ENCODE measurements around the gene FAM117B. TPM values are rescaled to one million over a fixed set of nuclear protein-coding genes. Genes with fewer than 3 reads are reported as not detected.

The FAM117B gene
- total RNA-seq, 4 donors from 2014 or later: 0.26 to 14.0 (median 8.9) TPM

DNA sequence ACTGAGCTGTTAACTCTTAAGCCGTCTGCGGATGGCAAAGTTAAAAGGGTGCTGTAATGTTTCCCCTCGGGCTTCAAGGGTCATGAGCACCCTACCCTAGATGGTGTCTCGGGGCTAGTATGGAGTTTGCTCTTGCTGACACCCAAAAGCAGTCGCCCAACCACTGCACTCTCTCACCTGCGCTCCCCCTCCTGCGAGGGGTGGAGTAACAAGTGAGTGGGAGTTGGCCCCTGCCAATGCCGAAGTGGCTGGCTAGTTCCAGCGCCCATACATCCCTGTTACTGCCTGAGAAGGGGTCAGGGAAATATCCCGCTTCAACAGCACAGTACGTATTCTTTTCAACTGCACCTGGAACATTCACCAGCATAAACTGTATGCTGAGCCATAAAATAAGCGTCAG, 47.5 kb downstream of the FAM117B start:
- no peaks in the 10 kb centered on the region for H3K27me3 ChIP-seq
- H3K27ac ChIP-seq: no peak overlapping the region
- no peak for DNase-seq
- H3K36me3 ChIP-seq: no peaks in the 10 kb centered on the region
- H3K4me1 ChIP-seq: no peaks in the 10 kb centered on the region
- H3K9me3 ChIP-seq: peaks cover 4 to 16% of the 10 kb centered on the region in 2 donors
- H3K4me3 ChIP-seq: no peak overlapping the region
- intact Hi-C loops (cut with DNase I; ENCODE audit: low total_unique reads): no loop called here
- TF ChIP-seq, protein P1, sequence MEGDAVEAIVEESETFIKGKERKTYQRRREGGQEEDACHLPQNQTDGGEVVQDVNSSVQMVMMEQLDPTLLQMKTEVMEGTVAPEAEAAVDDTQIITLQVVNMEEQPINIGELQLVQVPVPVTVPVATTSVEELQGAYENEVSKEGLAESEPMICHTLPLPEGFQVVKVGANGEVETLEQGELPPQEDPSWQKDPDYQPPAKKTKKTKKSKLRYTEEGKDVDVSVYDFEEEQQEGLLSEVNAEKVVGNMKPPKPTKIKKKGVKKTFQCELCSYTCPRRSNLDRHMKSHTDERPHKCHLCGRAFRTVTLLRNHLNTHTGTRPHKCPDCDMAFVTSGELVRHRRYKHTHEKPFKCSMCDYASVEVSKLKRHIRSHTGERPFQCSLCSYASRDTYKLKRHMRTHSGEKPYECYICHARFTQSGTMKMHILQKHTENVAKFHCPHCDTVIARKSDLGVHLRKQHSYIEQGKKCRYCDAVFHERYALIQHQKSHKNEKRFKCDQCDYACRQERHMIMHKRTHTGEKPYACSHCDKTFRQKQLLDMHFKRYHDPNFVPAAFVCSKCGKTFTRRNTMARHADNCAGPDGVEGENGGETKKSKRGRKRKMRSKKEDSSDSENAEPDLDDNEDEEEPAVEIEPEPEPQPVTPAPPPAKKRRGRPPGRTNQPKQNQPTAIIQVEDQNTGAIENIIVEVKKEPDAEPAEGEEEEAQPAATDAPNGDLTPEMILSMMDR (IDR thresholded peaks at IDR 0.05): no peak
- TF ChIP-seq POLR2A (IDR thresholded peaks at IDR 0.05): no peak

DNA sequence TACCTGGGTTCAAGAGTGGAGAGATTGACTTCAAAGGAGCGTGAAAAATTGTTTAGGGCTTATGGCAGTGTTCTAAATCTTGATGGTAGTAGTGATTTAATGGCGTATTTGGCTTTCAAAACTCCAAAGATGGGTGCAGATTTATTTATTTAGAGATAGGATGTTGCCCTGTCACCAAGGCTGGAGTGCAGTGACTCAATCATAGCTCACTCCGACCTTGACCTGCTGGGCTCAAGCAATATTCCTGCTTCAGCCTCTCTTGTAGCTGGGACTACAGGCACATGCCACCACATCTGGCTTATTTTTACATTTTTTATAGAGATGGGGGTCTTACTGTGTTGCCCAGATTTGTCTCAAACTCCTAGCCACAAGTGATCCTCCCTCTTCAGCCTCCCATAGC, 52.5 kb downstream of the FAM117B start:
- H3K4me1 ChIP-seq: no peaks in the 10 kb centered on the region
- no peak for DNase-seq
- peaks cover 0 to 9% of the 10 kb centered on the region in 2 donors for H3K9me3 ChIP-seq
- H3K27ac ChIP-seq: no peak overlapping the region
- TF ChIP-seq, protein P1 (IDR thresholded peaks at IDR 0.05): no peak
- no peak for TF ChIP-seq POLR2A (IDR thresholded peaks at IDR 0.05)
- intact Hi-C loops (cut with DNase I; ENCODE audit: low total_unique reads): no loop called here
- H3K27me3 ChIP-seq: no peaks in the 10 kb centered on the region
- no peaks in the 10 kb centered on the region for H3K36me3 ChIP-seq
- H3K4me3 ChIP-seq: no peak overlapping the region

GRCh38 chr2:202689459-202689858, 54.7 kb downstream of the FAM117B start:
- Histone ChIP-seq H3K27me3 (no peaks in the 10 kb centered on the region), H3K4me1 (no peaks in the 10 kb centered on the region), H3K27ac (no peak overlapping the region), H3K9me3 (no peaks in the 10 kb centered on the region), H3K36me3 (no peaks in the 10 kb centered on the region), H3K4me3 (no peak overlapping the region)
- no peak for DNase-seq
- TF ChIP-seq, protein P1 (IDR thresholded peaks at IDR 0.05): no peak
- intact Hi-C loops (cut with DNase I; ENCODE audit: low total_unique reads): no loop called here

GRCh38 chr2:202689898-202690297, 55.1 kb downstream of the FAM117B start:
- intact Hi-C loops (cut with DNase I; ENCODE audit: low total_unique reads): no loop called here
- Histone ChIP-seq H3K4me1 (no peaks in the 10 kb centered on the region), H3K4me3 (no peak overlapping the region), H3K27ac (no peak overlapping the region), H3K9me3 (no peaks in the 10 kb centered on the region), H3K27me3 (no peaks in the 10 kb centered on the region), H3K36me3 (no peaks in the 10 kb centered on the region)
- no peak for DNase-seq
- TF ChIP-seq, protein P1 (IDR thresholded peaks at IDR 0.05): no peak
- TF ChIP-seq POLR2A (IDR thresholded peaks at IDR 0.05): no peak

DNA sequence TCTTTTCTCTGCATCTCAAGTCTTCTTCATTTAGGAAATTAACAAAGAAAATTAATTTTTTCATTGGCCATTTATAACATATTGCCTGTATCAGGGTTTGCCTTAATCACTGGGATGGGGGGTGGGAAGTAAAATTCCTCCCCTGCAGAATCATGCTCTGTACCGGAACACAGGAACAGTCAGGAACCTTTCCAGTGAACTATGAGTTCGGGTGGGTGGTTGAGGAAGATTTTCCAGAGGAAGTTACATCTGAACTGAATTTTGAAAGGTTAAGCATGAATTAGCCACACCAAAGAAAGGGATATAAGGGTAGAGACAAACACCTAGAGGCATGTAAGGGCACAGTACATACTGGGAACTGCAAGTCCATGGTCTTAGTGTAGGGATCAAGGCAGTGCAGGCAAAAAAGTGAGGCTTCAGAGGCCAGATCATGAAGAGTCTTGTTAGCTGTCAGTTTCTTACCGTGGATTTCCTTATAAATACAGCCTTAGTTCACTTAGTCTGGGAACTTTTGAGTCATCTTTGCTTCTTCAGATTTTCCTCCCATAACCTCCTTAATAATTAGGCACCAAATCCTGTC, 55.6 kb downstream of the FAM117B start:
- Histone ChIP-seq H3K4me1 (no peaks in the 10 kb centered on the region), H3K36me3 (no peaks in the 10 kb centered on the region), H3K4me3 (no peak overlapping the region), H3K9me3 (no peaks in the 10 kb centered on the region), H3K27me3 (no peaks in the 10 kb centered on the region), H3K27ac (no peak overlapping the region)
- no peak for DNase-seq
- intact Hi-C loops (cut with DNase I; ENCODE audit: low total_unique reads): no loop called here
- TF ChIP-seq POLR2A (IDR thresholded peaks at IDR 0.05): no peak
- TF ChIP-seq, protein P1 (IDR thresholded peaks at IDR 0.05): no peak

Measured in uterus (tissue), 4 donors.